GM18909 (cell line): Measurements from ENCODE around the gene U2SURP.

Experiments used
- ATAC-seq: cut with Tn5 transposase; IDR thresholded peaks from one replicate; pipeline ENCODE4 v1.9.1; 2021; ENCODE audit warnings: mild to moderate bottlenecking; ENCODE audit not compliant: unreplicated experiment, poor library complexity

Gene U2SURP

DNA sequence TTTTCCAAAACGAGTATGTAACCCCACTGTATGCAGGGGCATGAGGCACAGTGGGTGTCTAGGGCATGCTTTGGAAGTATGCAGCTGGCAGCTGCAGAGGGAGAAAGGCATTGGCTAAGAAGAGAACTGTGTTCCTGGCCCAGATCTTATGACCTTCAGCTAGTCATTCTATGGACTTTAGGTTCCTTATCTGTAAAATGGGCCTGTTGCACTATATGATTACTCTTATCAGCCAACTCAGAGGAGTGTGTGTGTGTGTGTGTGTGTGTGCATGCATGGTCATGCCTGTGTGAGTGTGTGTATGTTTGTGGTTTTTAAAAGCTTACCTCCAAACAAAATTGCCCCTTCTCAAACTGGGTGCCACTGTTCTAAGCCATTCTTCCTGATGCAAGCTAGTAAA is 90.8 kb downstream of the U2SURP start:
- ATAC-seq, result no peak

DNA sequence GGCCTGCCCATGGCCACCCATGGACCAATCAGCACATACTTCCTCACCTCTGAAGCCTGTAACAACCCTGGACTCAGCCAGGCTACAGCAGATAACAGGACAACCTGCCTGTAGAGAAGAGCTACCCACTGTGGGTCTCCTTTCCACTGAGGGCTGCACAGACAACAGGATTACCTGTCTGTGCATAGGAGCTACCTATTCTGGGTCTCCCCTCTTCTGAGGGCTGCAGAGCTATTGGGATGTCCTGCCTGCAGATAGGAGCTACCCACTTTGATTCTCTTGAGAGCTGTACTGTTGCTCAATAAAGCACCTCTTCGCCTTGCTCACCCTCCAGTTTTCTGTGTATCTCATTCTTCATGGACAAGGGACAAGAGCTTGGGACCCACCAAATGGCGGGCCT is 94.4 kb downstream of the U2SURP start:
- no peak for ATAC-seq

- ATAC-seq, result no peak
These were observed 96.8 kb downstream of the U2SURP start for GRCh38 chr3:143098032-143098764.

- ATAC-seq, result no peak
These were observed 97.8 kb downstream of the U2SURP start for GRCh38 chr3:143099210-143099609.

GRCh38 chr3:143099690-143100089 is 98.3 kb downstream of the U2SURP start:
- no peak for ATAC-seq

DNA sequence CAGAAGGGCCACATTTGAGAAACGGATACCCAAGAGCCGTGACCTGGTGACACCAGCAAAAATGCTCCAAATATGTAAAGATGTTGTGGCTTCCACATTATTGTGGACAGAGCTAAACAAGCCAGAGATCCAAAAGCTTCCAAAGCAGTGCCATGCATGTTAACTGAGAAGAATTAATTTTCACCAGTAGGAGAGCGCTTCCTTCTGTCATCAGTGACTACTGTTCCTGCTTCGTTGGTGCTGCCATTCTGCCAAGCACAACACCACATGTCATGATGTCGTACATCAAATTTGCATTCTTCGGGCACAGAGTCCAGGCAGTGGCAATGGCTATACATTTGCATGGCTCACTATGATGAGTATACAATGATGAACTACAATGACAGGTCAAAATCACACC is 99.1 kb downstream of the U2SURP start:
- no peak for ATAC-seq

DNA sequence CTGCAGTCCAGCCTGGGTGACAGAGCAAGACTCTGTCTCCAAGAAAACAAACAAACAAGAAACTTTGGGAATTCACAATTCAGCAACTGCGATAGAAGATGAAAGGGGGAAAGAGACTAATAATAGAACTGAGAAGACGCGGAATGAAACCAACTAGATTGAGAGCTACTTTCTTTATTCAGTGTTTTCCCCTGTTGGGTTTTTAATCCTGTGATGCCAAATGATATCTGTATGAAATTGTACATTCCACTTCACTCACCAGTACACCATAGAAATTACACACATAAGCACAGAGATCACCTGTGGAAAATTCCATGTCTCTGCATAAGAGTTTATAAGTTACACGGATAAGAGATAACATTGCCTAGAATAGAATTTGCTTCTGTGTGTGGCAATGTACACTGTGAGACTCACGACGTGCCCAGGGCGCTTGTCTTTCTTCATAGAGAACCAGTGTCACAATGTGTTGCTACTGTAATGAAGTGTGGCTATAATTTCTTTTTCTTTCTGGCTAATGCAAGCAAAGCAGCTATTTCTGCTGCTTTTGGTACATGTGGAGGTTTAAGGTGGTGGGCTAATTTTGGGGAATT is 100.5 kb downstream of the U2SURP start:
- no peak for ATAC-seq

- no peak for ATAC-seq
These were observed 102.3 kb downstream of the U2SURP start for GRCh38 chr3:143103652-143104051.

GRCh38 chr3:143105170-143105569 is 103.8 kb downstream of the U2SURP start:
- no peak for ATAC-seq

DNA sequence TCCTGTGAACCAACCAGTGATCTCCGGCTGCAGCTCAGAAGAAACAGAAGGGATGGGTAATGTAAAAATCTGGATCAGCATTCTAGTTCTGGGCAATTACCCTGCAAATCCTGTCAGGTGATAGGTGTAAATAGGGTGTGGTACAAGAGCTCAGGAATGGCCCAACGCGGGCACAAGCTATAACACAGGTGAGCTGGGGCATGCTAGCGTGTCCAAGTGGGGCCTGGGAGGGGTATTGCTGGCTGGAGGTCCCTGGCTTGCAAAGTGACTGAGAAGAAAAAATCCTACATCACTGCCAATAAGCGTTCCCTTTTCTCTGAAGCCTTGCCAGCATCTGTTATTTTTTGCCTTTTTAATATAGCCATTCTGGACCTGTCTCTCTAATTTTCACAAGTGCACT is 108.5 kb downstream of the U2SURP start:
- ATAC-seq, result no peak
